ENCODE results near the gene SPRED2. TPM values are rescaled to one million over a fixed set of nuclear protein-coding genes. Genes with fewer than 3 reads are reported as not detected.

SPRED2 gene
- total RNA-seq, 2 donors from 2014 or later, result 1.6 to 4.8 TPM

GRCh38 chr2:65417509-65418085 lies 14.8 kb downstream of the SPRED2 start:
- no peak for ATAC-seq
- Mint-ChIP-seq H3K4me1 (peaks cover 8% of the 10 kb centered on the region), H3K4me3 (no peak overlapping the region), H3K27me3 (no peaks in the 10 kb centered on the region), H3K27ac (no peak overlapping the region), H3K36me3 (ENCODE audit: low read depth) (no peaks in the 10 kb centered on the region)
- no peaks in the 10 kb centered on the region for H3K9me3 ChIP-seq (ENCODE audit: control insufficient read depth, low read length, poor library complexity, severe bottlenecking)
- no peak for DNase-seq

- ATAC-seq (no peak), DNase-seq (no peak)
- no peaks in the 10 kb centered on the region for H3K36me3 Mint-ChIP-seq (ENCODE audit: low read depth)
- H3K4me1 Mint-ChIP-seq, result peaks cover 8% of the 10 kb centered on the region
- no peaks in the 10 kb centered on the region for H3K9me3 ChIP-seq (ENCODE audit: control insufficient read depth, low read length, poor library complexity, severe bottlenecking)
- H3K27ac Mint-ChIP-seq, result no peak overlapping the region
- H3K27me3 Mint-ChIP-seq, result no peaks in the 10 kb centered on the region
- no peak overlapping the region for H3K4me3 Mint-ChIP-seq
Observed at GRCh38 chr2:65416945-65417344, 15.5 kb downstream of the SPRED2 start.

GRCh38 chr2:65416321-65416720 lies 16.1 kb downstream of the SPRED2 start:
- Mint-ChIP-seq H3K27ac (no peak overlapping the region), H3K4me3 (no peak overlapping the region), H3K4me1 (peaks cover 10% of the 10 kb centered on the region), H3K36me3 (ENCODE audit: low read depth) (no peaks in the 10 kb centered on the region), H3K27me3 (no peaks in the 10 kb centered on the region)
- ATAC-seq, result no peak
- H3K9me3 ChIP-seq (ENCODE audit: control insufficient read depth, low read length, poor library complexity, severe bottlenecking), result no peaks in the 10 kb centered on the region
- DNase-seq, result no peak

- H3K27ac Mint-ChIP-seq, result no peak overlapping the region
- no peaks in the 10 kb centered on the region for H3K9me3 ChIP-seq (ENCODE audit: control insufficient read depth, low read length, poor library complexity, severe bottlenecking)
- H3K27me3 Mint-ChIP-seq, result no peaks in the 10 kb centered on the region
- H3K36me3 Mint-ChIP-seq (ENCODE audit: low read depth), result no peaks in the 10 kb centered on the region
- ATAC-seq (no peak), DNase-seq (no peak)
- no peak overlapping the region for H3K4me3 Mint-ChIP-seq
- H3K4me1 Mint-ChIP-seq, result peaks cover 9% of the 10 kb centered on the region
Observed at GRCh38 chr2:65415091-65415490, 17.3 kb downstream of the SPRED2 start.

- H3K4me3 Mint-ChIP-seq, result no peak overlapping the region
- no peaks in the 10 kb centered on the region for H3K36me3 Mint-ChIP-seq (ENCODE audit: low read depth)
- H3K27me3 Mint-ChIP-seq, result no peaks in the 10 kb centered on the region
- no peaks in the 10 kb centered on the region for H3K9me3 ChIP-seq (ENCODE audit: control insufficient read depth, low read length, poor library complexity, severe bottlenecking)
- DNase-seq (no peak), ATAC-seq (no peak)
- H3K27ac Mint-ChIP-seq, result no peak overlapping the region
- peaks cover 9% of the 10 kb centered on the region for H3K4me1 Mint-ChIP-seq
Observed at GRCh38 chr2:65413610-65414009, 18.8 kb downstream of the SPRED2 start.

GRCh38 chr2:65413106-65413505 lies 19.3 kb downstream of the SPRED2 start:
- no peak overlapping the region for H3K27ac Mint-ChIP-seq
- no peak for DNase-seq
- no peak overlapping the region for H3K4me3 Mint-ChIP-seq
- H3K9me3 ChIP-seq (ENCODE audit: control insufficient read depth, low read length, poor library complexity, severe bottlenecking), result no peaks in the 10 kb centered on the region
- no peak for ATAC-seq
- H3K36me3 Mint-ChIP-seq (ENCODE audit: low read depth), result no peaks in the 10 kb centered on the region
- H3K4me1 Mint-ChIP-seq, result peaks cover 9% of the 10 kb centered on the region
- H3K27me3 Mint-ChIP-seq, result peaks cover 2% of the 10 kb centered on the region

GRCh38 chr2:65411056-65411795 lies 21.2 kb downstream of the SPRED2 start:
- H3K4me1 Mint-ChIP-seq, result peaks cover 6% of the 10 kb centered on the region
- no peak overlapping the region for H3K4me3 Mint-ChIP-seq
- no peaks in the 10 kb centered on the region for H3K36me3 Mint-ChIP-seq (ENCODE audit: low read depth)
- DNase-seq (no peak), ATAC-seq (no peak)
- H3K27ac Mint-ChIP-seq, result no peak overlapping the region
- H3K27me3 Mint-ChIP-seq, result peaks cover 7% of the 10 kb centered on the region
- no peaks in the 10 kb centered on the region for H3K9me3 ChIP-seq (ENCODE audit: control insufficient read depth, low read length, poor library complexity, severe bottlenecking)

- Mint-ChIP-seq H3K4me1 (peaks cover 8% of the 10 kb centered on the region), H3K36me3 (ENCODE audit: low read depth) (no peaks in the 10 kb centered on the region), H3K27me3 (peaks cover 20% of the 10 kb centered on the region), H3K27ac (no peak overlapping the region), H3K4me3 (no peak overlapping the region)
- DNase-seq (no peak), ATAC-seq (no peak)
- H3K9me3 ChIP-seq (ENCODE audit: control insufficient read depth, low read length, poor library complexity, severe bottlenecking), result no peaks in the 10 kb centered on the region
Observed at GRCh38 chr2:65409045-65409444, 23.4 kb downstream of the SPRED2 start.

GRCh38 chr2:65407240-65407639 lies 25.2 kb downstream of the SPRED2 start:
- Mint-ChIP-seq H3K4me3 (no peak overlapping the region), H3K27me3 (peaks cover 20% of the 10 kb centered on the region), H3K4me1 (peaks cover 8% of the 10 kb centered on the region), H3K27ac (no peak overlapping the region), H3K36me3 (ENCODE audit: low read depth) (no peaks in the 10 kb centered on the region)
- no peaks in the 10 kb centered on the region for H3K9me3 ChIP-seq (ENCODE audit: control insufficient read depth, low read length, poor library complexity, severe bottlenecking)
- DNase-seq (no peak), ATAC-seq (no peak)

GRCh38 chr2:65404988-65405697 lies 27.3 kb downstream of the SPRED2 start:
- ATAC-seq (no peak), DNase-seq (no peak)
- no peaks in the 10 kb centered on the region for H3K36me3 Mint-ChIP-seq (ENCODE audit: low read depth)
- no peak overlapping the region for H3K4me3 Mint-ChIP-seq
- H3K27ac Mint-ChIP-seq, result no peak overlapping the region
- peaks cover 4% of the 10 kb centered on the region for H3K4me1 Mint-ChIP-seq
- peaks cover 20% of the 10 kb centered on the region for H3K27me3 Mint-ChIP-seq
- H3K9me3 ChIP-seq (ENCODE audit: control insufficient read depth, low read length, poor library complexity, severe bottlenecking), result no peaks in the 10 kb centered on the region

- H3K4me3 Mint-ChIP-seq, result no peak overlapping the region
- H3K36me3 Mint-ChIP-seq (ENCODE audit: low read depth), result no peaks in the 10 kb centered on the region
- H3K27me3 Mint-ChIP-seq, result peaks cover 20% of the 10 kb centered on the region
- peaks cover 4% of the 10 kb centered on the region for H3K4me1 Mint-ChIP-seq
- H3K9me3 ChIP-seq (ENCODE audit: control insufficient read depth, low read length, poor library complexity, severe bottlenecking), result no peaks in the 10 kb centered on the region
- DNase-seq, result no peak
- no peak overlapping the region for H3K27ac Mint-ChIP-seq
- no peak for ATAC-seq
Observed at GRCh38 chr2:65403529-65403915, 28.9 kb downstream of the SPRED2 start.

- Mint-ChIP-seq H3K27ac (no peak overlapping the region), H3K27me3 (peaks cover 16% of the 10 kb centered on the region), H3K36me3 (ENCODE audit: low read depth) (no peaks in the 10 kb centered on the region), H3K4me3 (no peak overlapping the region), H3K4me1 (peaks cover 4% of the 10 kb centered on the region)
- DNase-seq (no peak), ATAC-seq (no peak)
- no peaks in the 10 kb centered on the region for H3K9me3 ChIP-seq (ENCODE audit: control insufficient read depth, low read length, poor library complexity, severe bottlenecking)
Observed at GRCh38 chr2:65402780-65403528, 29.4 kb downstream of the SPRED2 start.

- no peak for DNase-seq
Observed at GRCh38 chr2:65402323-65402722, 30.1 kb downstream of the SPRED2 start.

More at GRCh38 chr2:65402323-65402722, 30.1 kb downstream of the SPRED2 start:
- peaks cover 13% of the 10 kb centered on the region for H3K27me3 Mint-ChIP-seq
- peaks cover 5% of the 10 kb centered on the region for H3K4me1 Mint-ChIP-seq
- ATAC-seq, result no peak
- H3K36me3 Mint-ChIP-seq (ENCODE audit: low read depth), result no peaks in the 10 kb centered on the region
- no peak overlapping the region for H3K27ac Mint-ChIP-seq
- no peaks in the 10 kb centered on the region for H3K9me3 ChIP-seq (ENCODE audit: control insufficient read depth, low read length, poor library complexity, severe bottlenecking)
- no peak overlapping the region for H3K4me3 Mint-ChIP-seq
